ENCODE data around the gene GRIK2. TPM values are rescaled to one million over a fixed set of nuclear protein-coding genes. Genes with fewer than 3 reads are reported as not detected.

The GRIK2 gene
- total RNA-seq, 3 donors from 2014 or later, result 1.3 to 1.8 (median 1.5) TPM

DNA sequence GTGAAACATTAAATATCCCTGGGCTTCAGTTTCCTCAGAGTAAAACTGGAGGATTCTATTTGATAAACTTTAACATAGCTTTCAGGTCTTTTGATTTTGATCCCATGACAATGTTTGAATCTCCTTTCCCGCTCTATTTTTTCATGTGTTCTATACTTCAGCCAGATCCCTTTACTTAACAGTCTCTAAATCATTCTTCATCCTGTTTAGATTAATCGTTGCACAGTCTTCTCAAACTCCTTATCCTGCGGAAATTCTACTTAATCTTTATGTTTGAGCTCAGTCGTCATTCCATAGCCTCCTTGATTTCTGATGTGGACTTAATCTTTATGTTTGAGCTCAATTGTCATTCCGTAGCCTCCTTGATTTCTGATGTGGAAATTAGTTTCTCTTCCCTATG lies 57.4 kb downstream of the GRIK2 start:
- no peak for DNase-seq
- H3K36me3 ChIP-seq (ENCODE audit: low read depth), result no peaks in the 10 kb centered on the region
- ATAC-seq, result no peak
- intact Hi-C loops (cut with DNase I, micrococcal nuclease), result no loop called here
- no peaks in the 10 kb centered on the region for H3K4me1 ChIP-seq (ENCODE audit: low read depth)
- TF ChIP-seq, protein P1, sequence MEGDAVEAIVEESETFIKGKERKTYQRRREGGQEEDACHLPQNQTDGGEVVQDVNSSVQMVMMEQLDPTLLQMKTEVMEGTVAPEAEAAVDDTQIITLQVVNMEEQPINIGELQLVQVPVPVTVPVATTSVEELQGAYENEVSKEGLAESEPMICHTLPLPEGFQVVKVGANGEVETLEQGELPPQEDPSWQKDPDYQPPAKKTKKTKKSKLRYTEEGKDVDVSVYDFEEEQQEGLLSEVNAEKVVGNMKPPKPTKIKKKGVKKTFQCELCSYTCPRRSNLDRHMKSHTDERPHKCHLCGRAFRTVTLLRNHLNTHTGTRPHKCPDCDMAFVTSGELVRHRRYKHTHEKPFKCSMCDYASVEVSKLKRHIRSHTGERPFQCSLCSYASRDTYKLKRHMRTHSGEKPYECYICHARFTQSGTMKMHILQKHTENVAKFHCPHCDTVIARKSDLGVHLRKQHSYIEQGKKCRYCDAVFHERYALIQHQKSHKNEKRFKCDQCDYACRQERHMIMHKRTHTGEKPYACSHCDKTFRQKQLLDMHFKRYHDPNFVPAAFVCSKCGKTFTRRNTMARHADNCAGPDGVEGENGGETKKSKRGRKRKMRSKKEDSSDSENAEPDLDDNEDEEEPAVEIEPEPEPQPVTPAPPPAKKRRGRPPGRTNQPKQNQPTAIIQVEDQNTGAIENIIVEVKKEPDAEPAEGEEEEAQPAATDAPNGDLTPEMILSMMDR (IDR thresholded peaks at IDR 0.05), result no peak
- H3K4me3 ChIP-seq, result no peak overlapping the region
- no peaks in the 10 kb centered on the region for H3K9me3 ChIP-seq

DNA sequence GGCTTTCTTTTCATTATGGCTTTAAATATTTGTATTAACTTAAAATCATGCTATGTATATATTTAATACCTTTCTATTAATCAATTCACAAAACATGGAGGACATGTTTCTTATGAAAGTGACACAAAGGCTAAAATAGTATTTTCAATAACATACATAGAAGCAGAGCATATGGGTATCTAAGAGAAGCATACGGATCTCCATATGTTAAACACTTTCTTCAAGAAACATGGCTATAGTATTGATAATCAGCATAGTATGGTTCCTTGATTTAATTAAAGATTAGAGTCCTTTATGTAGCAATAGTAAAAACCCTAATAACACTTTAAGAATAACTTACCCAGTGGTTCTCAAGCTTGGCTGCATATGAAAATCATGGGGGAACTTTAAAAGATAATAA lies 58.5 kb downstream of the GRIK2 start:
- intact Hi-C loops (cut with DNase I, micrococcal nuclease), result no loop called here
- no peak for ATAC-seq
- Histone ChIP-seq H3K9me3 (no peaks in the 10 kb centered on the region), H3K4me3 (no peak overlapping the region), H3K36me3 (ENCODE audit: low read depth) (no peaks in the 10 kb centered on the region), H3K4me1 (ENCODE audit: low read depth) (no peaks in the 10 kb centered on the region)
- no peak for DNase-seq
- TF ChIP-seq, protein P1 (IDR thresholded peaks at IDR 0.05), result no peak

DNA sequence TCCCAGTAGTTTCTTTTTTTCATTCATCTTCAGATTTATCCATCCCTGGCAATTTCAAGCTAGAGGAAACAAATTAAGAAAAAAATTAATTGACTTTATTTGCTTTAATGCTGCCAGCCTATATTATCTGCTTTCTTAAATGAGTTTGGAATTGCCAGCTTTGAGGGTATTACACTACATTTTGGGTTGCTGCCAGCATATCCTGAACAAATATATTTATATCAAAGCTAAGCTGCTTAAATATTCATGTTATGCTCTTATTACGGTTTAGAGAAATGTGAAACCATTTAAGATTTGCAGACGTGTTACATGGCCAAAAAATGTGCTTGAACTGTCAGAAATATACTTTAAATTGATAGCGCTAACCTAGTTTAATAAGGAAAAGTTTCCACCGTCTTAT lies 59.7 kb downstream of the GRIK2 start:
- DNase-seq, result no peak
- TF ChIP-seq, protein P1 (IDR thresholded peaks at IDR 0.05), result no peak
- Histone ChIP-seq H3K4me3 (no peak overlapping the region), H3K36me3 (ENCODE audit: low read depth) (no peaks in the 10 kb centered on the region), H3K9me3 (no peaks in the 10 kb centered on the region), H3K4me1 (ENCODE audit: low read depth) (no peaks in the 10 kb centered on the region)
- intact Hi-C loops (cut with DNase I, micrococcal nuclease), result no loop called here
- no peak for ATAC-seq

DNA sequence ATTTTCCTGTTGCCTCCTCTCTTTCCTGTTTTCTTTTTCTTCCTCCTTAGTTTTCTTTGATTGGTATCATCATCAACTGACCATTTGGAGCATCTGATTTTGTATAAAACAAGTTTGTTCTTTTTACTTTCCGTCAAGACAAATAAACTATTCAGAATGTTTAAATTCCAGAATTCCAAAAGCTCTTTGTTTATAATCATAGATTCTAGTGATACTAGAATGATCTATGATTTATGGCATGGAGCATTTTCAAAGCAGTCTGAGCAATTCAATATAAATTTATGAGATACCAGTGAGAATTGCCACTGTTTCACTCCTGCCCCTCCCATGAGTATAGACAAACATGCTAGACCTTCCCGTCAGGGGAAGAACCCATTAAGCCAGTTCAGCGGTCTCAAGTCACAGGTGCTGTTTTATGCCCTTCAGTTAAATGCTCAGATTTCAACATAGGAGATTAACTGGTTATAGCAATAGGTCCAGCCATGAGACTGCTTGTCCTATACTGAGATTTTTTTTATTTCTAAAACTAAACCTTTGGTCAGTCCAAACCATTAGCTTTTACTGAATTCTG lies 60.7 kb downstream of the GRIK2 start:
- Histone ChIP-seq H3K4me3 (no peak overlapping the region), H3K4me1 (ENCODE audit: low read depth) (no peaks in the 10 kb centered on the region), H3K9me3 (no peaks in the 10 kb centered on the region), H3K36me3 (ENCODE audit: low read depth) (no peaks in the 10 kb centered on the region)
- ATAC-seq, result peak; percentile 70
- TF ChIP-seq, protein P1 (IDR thresholded peaks at IDR 0.05), result no peak
- intact Hi-C loops (cut with DNase I, micrococcal nuclease), result no loop called here
- DNase-seq, result peak in 1 of 3 donors; percentile 9

DNA sequence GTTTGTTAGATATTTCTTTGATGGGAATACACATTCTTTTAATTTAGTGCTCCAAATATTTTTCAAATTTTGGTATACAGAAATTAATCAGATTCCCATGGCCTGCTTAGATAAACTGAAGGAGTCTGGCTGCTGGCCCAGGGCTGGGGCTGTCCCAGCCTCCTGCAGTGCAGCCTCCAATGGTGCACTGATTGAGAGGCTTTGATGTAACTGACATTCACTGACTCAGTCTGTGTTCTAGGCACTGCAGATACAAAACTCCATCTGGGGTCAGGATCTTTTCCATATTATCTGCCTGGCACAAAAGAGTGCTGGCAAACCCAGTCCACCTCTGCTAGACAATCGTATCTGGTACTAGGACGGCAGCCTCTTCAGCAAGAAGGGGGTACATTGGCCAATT lies 64.8 kb downstream of the GRIK2 start:
- intact Hi-C loops (cut with DNase I, micrococcal nuclease), result no loop called here
- no peaks in the 10 kb centered on the region for H3K36me3 ChIP-seq (ENCODE audit: low read depth)
- no peak overlapping the region for H3K4me3 ChIP-seq
- no peaks in the 10 kb centered on the region for H3K4me1 ChIP-seq (ENCODE audit: low read depth)
- TF ChIP-seq, protein P1 (IDR thresholded peaks at IDR 0.05), result no peak
- ATAC-seq, result no peak
- H3K9me3 ChIP-seq, result no peaks in the 10 kb centered on the region
- no peak for DNase-seq

DNA sequence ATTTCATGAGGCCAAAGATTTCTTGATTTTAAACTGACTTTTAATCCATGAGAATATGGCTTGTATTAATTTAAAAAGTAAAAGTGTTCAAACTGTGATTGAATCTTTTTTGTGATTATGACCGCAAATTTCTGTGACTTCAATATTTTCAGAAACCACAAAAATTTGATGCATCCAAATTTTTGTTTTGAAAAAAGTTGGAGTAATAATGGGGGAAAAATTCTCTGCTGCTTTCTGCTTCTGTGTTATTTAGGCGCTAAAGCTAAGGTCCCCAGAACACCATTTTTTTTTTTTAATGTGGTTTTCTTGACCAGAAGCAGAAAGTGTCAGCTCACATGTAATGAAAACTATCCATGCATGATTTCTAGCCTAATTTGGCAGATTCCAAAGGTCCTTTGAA lies 65.3 kb downstream of the GRIK2 start:
- ATAC-seq, result no peak
- no peak overlapping the region for H3K4me3 ChIP-seq
- intact Hi-C loops (cut with DNase I, micrococcal nuclease), result no loop called here
- TF ChIP-seq, protein P1 (IDR thresholded peaks at IDR 0.05), result no peak
- no peak for DNase-seq
- no peaks in the 10 kb centered on the region for H3K4me1 ChIP-seq (ENCODE audit: low read depth)
- H3K9me3 ChIP-seq, result no peaks in the 10 kb centered on the region
- H3K36me3 ChIP-seq (ENCODE audit: low read depth), result no peaks in the 10 kb centered on the region
